DND-41 (cell line): ENCODE results near the gene HOXC10.
A peak's percentile ranks its signal among the peaks of the same experiment; 100 is the strongest.

Source experiments
- ATAC-seq: fragments of 200-7000 bp; cut with Tn5 transposase; 3 replicates; pipeline ENCODE4 v1.9.1; 2021; ENCODE audit warnings: low read depth; ENCODE audit not compliant: insufficient read depth
- DNase-seq: peaks from one replicate; pipeline ENCODE4 v3.0.0-alpha.2; 2020
- H2AFZ ChIP-seq: 2 replicates; pipeline ENCODE4 v1.6.0; 2012; ENCODE audit warnings: low read depth, low read length
- H3K27ac ChIP-seq: 2 replicates; pipeline ENCODE4 v1.5.1; 2012; ENCODE audit warnings: low read length, inconsistent platforms
- H3K27me3 ChIP-seq: fragments of 200-600 bp; sonication (generic); 2 replicates; pipeline ENCODE4 v1.6.0; 2012; ENCODE audit warnings: low read length, mild to moderate bottlenecking, inconsistent platforms; ENCODE audit not compliant: insufficient read depth, poor library complexity
- H3K36me3 ChIP-seq: 2 replicates; pipeline ENCODE4 v1.5.1; 2012; ENCODE audit warnings: low read length, inconsistent platforms; ENCODE audit not compliant: insufficient read depth
- H3K4me1 ChIP-seq: 2 replicates; pipeline ENCODE4 v1.5.1; 2012; ENCODE audit warnings: mild to moderate bottlenecking, low read length; ENCODE audit not compliant: insufficient read depth
- H3K4me2 ChIP-seq: 2 replicates; pipeline ENCODE4 v1.6.0; 2012; ENCODE audit warnings: mild to moderate bottlenecking, moderate library complexity, low read length, inconsistent platforms; ENCODE audit not compliant: insufficient read depth
- H3K4me3 ChIP-seq, 2 experiments: fragments of 200-600 bp in 1 of 2; shearing (Covaris generic) in 1 of 2; 2 replicates each; pipeline ENCODE4 v1.5.1; 2012 to 2016; ENCODE audit warnings: inconsistent platforms in 2 of 2, low read length in 2 of 2, mild to moderate bottlenecking in 2 of 2, low read depth in 1 of 2, moderate library complexity in 1 of 2
- H3K79me2 ChIP-seq: 2 replicates; pipeline ENCODE4 v1.6.0; 2012; ENCODE audit warnings: low read length, inconsistent platforms; ENCODE audit not compliant: insufficient read depth
- H3K9ac ChIP-seq: 2 replicates; pipeline ENCODE4 v1.6.0; 2012; ENCODE audit warnings: low read depth, mild to moderate bottlenecking, inconsistent platforms, low read length, moderate library complexity
- H3K9me3 ChIP-seq: 2 replicates; pipeline ENCODE4 v1.5.1; 2012; ENCODE audit warnings: low read length, moderate library complexity, mild to moderate bottlenecking, inconsistent platforms; ENCODE audit not compliant: insufficient read depth, severe bottlenecking
- H4K20me1 ChIP-seq: 2 replicates; pipeline ENCODE4 v1.6.0; 2012; ENCODE audit warnings: low read length; ENCODE audit not compliant: insufficient read depth
- EZH2 ChIP-seq: IDR thresholded peaks from 3 replicates; pipeline ENCODE4 v1.6.1; 2012; ENCODE audit warnings: borderline replicate concordance, low read depth, mild to moderate bottlenecking, moderate library complexity, low read length, inconsistent platforms; ENCODE audit not compliant: severe bottlenecking
- TF ChIP-seq, protein P1 (sequence below): IDR thresholded peaks from 2 replicates; pipeline ENCODE4 v1.5.1; 2012; ENCODE audit warnings: borderline replicate concordance, low read length, moderate library complexity, mild to moderate bottlenecking; ENCODE audit not compliant: poor library complexity, severe bottlenecking; ENCODE audit errors: extremely low read depth

The HOXC10 gene

DNA sequence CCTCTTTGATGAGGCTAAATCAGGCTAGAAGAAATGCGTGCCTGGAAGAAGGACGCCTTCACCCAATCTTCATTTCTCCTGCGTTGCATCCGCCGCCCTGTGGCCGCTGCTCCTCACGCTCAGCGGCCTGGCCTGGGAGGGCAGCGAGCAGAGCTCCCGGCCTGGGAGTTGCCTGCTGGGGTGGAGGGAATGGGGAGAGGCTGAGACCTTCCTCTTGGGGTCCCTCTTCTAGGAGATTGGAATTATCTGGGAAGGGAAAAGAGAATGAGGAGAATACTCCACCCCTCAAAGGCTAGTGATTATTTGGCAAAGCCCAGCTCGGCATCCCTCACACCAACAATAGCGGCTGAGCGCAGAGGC lies 32.6 kb upstream of the HOXC10 start:
- DNase-seq (no peak), ATAC-seq (no peak)
- Histone ChIP-seq H3K36me3 (no peaks in the 10 kb centered on the region), H3K9me3 (no peaks in the 10 kb centered on the region), H3K4me3 (no peak overlapping the region), H2AFZ (no peak overlapping the region), H3K27me3 (peaks cover 68% of the 10 kb centered on the region), H3K4me2 (no peak overlapping the region), H4K20me1 (no peaks in the 10 kb centered on the region), H3K27ac (no peak overlapping the region), H3K79me2 (no peaks in the 10 kb centered on the region), H3K9ac (no peak overlapping the region), H3K4me1 (no peaks in the 10 kb centered on the region)
- TF ChIP-seq EZH2, result no peak
- TF ChIP-seq, protein P1, sequence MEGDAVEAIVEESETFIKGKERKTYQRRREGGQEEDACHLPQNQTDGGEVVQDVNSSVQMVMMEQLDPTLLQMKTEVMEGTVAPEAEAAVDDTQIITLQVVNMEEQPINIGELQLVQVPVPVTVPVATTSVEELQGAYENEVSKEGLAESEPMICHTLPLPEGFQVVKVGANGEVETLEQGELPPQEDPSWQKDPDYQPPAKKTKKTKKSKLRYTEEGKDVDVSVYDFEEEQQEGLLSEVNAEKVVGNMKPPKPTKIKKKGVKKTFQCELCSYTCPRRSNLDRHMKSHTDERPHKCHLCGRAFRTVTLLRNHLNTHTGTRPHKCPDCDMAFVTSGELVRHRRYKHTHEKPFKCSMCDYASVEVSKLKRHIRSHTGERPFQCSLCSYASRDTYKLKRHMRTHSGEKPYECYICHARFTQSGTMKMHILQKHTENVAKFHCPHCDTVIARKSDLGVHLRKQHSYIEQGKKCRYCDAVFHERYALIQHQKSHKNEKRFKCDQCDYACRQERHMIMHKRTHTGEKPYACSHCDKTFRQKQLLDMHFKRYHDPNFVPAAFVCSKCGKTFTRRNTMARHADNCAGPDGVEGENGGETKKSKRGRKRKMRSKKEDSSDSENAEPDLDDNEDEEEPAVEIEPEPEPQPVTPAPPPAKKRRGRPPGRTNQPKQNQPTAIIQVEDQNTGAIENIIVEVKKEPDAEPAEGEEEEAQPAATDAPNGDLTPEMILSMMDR, result no peak

DNA sequence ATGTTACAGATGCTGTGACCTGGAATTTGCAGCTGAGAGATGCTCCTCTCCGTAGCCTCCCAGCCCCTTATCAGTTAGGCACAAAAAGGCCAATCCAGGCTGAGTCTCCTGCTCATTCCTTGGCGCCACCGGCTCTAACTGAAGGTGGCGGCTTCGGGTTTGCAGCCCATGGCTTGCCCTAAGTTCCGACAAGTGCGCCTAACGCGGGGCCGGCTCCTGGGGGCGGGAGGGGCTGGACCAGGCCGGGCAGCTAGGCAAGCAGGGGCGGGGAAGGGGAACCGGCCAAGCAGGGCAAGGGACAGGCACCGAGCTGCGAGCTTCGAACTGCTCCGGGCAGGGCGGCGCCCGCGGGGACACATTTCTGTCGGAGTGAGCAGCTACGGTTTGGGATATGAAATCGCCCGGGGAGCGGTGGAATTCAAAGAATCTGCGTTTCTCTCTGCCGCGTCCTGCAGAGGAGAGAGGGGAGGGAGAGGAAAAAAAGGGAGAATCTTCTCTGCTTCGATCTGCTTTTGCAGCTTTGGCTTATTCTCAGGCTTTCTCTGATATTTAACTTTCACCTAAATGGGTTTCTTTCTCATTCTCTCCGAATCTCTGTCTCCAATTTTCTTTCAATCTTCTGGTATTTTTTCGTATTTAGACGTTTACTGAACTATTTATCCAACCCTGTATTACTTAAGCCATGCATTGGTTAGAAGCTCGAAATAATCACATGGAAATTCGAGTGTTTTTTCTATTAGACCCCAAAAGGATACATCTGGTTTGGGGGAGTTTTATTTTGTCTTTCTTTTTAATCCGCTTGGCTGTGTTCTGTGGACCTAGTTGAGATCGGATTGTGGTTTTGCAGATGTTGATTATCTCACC lies 31.8 kb upstream of the HOXC10 start:
- H3K4me3 ChIP-seq, result no peak overlapping the region
- no peak for DNase-seq
- no peaks in the 10 kb centered on the region for H3K4me1 ChIP-seq
- TF ChIP-seq EZH2, result no peak
- TF ChIP-seq, protein P1, result no peak
- H3K27me3 ChIP-seq, result peaks cover 65% of the 10 kb centered on the region
- H3K36me3 ChIP-seq, result no peaks in the 10 kb centered on the region
- H2AFZ ChIP-seq, result no peak overlapping the region
- H3K27ac ChIP-seq, result no peak overlapping the region
- no peaks in the 10 kb centered on the region for H3K79me2 ChIP-seq
- no peak overlapping the region for H3K4me2 ChIP-seq
- no peaks in the 10 kb centered on the region for H3K9me3 ChIP-seq
- ATAC-seq, result no peak
- no peaks in the 10 kb centered on the region for H4K20me1 ChIP-seq
- no peak overlapping the region for H3K9ac ChIP-seq

DNA sequence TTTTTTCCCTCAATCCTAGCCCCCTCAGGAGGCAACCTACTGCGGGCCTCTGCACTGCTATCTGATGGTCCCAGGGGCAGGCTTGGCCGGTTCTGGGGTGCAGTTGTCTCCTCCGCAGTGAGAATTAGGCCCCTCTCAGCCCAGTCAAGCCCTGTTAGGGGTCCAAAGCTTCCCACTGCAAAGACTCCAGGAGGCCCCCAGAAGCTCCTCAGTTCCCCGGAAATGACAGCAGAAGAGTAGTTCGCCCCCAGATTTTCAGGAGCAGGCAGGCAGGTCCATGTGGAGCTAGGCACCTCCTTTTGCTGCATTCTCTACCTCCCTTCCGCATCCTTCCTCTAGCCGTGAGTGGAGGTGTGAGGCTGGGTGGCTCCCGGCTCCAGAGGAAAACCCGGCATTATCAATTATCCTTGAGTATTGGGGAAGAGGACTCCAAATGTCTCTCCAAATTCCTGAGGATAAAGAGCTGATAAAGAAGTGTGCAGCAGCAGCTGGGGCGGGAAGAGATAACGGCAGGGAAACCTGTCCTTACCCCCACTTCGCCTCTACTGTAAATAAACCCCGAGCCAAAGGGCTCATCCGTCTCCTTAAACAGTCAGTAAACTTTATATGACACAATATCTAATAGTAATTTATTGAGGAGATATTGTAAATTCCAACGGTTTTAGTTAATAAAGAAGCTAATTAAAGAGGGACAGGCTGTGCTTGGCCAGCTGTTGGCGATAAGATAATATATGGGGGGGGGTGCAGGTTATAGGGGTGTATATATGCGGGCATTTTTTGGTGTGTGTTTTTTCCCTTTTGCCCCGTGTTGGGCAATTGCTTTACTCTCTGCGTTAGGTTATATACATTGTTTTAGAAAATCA lies 30.9 kb upstream of the HOXC10 start:
- Histone ChIP-seq H3K9ac (no peak overlapping the region), H3K27ac (no peak overlapping the region), H3K79me2 (no peaks in the 10 kb centered on the region), H2AFZ (no peak overlapping the region), H3K36me3 (no peaks in the 10 kb centered on the region), H3K4me1 (no peaks in the 10 kb centered on the region), H3K9me3 (no peaks in the 10 kb centered on the region), H3K4me2 (no peak overlapping the region), H3K27me3 (peaks cover 64% of the 10 kb centered on the region), H4K20me1 (no peaks in the 10 kb centered on the region), H3K4me3 (no peak overlapping the region)
- ATAC-seq (no peak), DNase-seq (no peak)
- peak; percentile 23 for TF ChIP-seq EZH2
- TF ChIP-seq, protein P1, result no peak
